B cell (primary cell): ENCODE results near the gene DOCK7.

ENCODE experiments used
- EZH2 ChIP-seq: IDR thresholded peaks from 2 replicates; pipeline ENCODE4 v1.6.1; 2012; ENCODE audit warnings: borderline replicate concordance, low read depth, mild to moderate bottlenecking, moderate library complexity, low read length; ENCODE audit not compliant: insufficient read depth, poor library complexity, severe bottlenecking
- TF ChIP-seq, protein P1 (sequence below): fragments of 200-600 bp; IDR thresholded peaks from one replicate; pipeline ENCODE4 v1.8.0; 2022; ENCODE audit warnings: antibody characterized with exemption, mild to moderate bottlenecking

DNA sequence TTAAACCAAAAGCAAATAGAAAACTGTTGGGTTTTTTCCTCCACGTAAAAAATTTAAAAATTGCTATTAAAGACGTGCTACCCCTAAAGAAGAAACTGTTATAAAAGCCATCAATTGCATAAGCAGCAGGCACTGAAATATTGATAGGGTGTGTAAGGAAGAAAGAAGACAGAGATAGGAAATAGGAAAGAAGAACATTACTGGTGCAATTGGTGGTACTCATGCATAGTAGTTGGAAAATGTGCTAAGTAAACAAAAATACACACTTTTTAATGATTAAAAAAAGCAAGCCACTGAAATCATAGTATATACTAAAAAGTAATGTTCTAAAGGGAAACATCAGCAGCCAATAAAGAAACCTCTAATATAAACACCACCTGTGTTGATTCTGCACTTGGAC lies 143.6 kb downstream of the DOCK7 start:
- TF ChIP-seq, protein P1, sequence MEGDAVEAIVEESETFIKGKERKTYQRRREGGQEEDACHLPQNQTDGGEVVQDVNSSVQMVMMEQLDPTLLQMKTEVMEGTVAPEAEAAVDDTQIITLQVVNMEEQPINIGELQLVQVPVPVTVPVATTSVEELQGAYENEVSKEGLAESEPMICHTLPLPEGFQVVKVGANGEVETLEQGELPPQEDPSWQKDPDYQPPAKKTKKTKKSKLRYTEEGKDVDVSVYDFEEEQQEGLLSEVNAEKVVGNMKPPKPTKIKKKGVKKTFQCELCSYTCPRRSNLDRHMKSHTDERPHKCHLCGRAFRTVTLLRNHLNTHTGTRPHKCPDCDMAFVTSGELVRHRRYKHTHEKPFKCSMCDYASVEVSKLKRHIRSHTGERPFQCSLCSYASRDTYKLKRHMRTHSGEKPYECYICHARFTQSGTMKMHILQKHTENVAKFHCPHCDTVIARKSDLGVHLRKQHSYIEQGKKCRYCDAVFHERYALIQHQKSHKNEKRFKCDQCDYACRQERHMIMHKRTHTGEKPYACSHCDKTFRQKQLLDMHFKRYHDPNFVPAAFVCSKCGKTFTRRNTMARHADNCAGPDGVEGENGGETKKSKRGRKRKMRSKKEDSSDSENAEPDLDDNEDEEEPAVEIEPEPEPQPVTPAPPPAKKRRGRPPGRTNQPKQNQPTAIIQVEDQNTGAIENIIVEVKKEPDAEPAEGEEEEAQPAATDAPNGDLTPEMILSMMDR: no peak
- no peak for TF ChIP-seq EZH2
